Breast epithelium (tissue), 3 donors: ENCODE data around the gene SFSWAP.

Source experiments
- POLR2AphosphoS5 ChIP-seq, 3 donors: sonication (generic); formaldehyde crosslinking; IDR thresholded peaks; one replicate each; pipeline ENCODE4 v1.6.1; 2017; ENCODE audit warnings: antibody characterized with exemption in 3 of 3
- TF ChIP-seq, protein P1 (sequence below), 3 donors: fragments of 450-650 bp; IDR thresholded peaks; one replicate each; pipeline ENCODE4 v1.5.1; 2016 to 2017; ENCODE audit warnings: antibody characterized with exemption in 3 of 3, mild to moderate bottlenecking in 3 of 3, moderate library complexity in 3 of 3

DNA sequence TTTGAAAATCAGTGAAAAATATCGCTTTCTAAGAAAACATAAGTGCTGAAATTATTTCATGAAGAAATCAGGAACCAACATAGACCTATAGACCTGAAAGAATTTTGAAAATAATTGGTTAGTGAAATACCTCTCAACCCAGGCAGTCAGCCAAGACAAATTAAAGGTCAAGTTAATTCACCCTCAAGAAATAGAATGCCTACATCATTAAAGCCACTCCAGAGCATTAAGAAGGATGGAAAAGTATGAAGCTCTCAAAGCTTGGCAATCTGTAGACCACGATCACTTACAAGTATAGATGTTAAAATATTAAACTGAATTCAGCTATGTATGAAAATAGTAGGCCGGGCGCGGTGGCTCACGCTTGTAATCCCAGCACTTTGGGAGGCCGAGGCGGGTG lies 48.3 kb downstream of the SFSWAP start:
- TF ChIP-seq, protein P1, sequence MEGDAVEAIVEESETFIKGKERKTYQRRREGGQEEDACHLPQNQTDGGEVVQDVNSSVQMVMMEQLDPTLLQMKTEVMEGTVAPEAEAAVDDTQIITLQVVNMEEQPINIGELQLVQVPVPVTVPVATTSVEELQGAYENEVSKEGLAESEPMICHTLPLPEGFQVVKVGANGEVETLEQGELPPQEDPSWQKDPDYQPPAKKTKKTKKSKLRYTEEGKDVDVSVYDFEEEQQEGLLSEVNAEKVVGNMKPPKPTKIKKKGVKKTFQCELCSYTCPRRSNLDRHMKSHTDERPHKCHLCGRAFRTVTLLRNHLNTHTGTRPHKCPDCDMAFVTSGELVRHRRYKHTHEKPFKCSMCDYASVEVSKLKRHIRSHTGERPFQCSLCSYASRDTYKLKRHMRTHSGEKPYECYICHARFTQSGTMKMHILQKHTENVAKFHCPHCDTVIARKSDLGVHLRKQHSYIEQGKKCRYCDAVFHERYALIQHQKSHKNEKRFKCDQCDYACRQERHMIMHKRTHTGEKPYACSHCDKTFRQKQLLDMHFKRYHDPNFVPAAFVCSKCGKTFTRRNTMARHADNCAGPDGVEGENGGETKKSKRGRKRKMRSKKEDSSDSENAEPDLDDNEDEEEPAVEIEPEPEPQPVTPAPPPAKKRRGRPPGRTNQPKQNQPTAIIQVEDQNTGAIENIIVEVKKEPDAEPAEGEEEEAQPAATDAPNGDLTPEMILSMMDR (IDR thresholded peaks at IDR 0.05) = no peak
- TF ChIP-seq POLR2AphosphoS5 (IDR thresholded peaks at IDR 0.05) = no peak
